Heart left ventricle (tissue), 13 donors: ENCODE results near the gene PELO.

Source experiments
- POLR2A ChIP-seq, 2 donors: fragments of 450-650 bp; IDR thresholded peaks; one replicate each; pipeline ENCODE4 v1.6.1; 2017; ENCODE audit warnings: antibody characterized with exemption in 2 of 2, mild to moderate bottlenecking in 2 of 2, moderate library complexity in 2 of 2
- TF ChIP-seq, protein P1 (sequence below), 12 donors: fragments of 200-600 bp; sonication (generic) in 4 of 12; IDR thresholded peaks; one replicate each; pipeline versions ENCODE4 v1.5.0 to v1.8.0; 2018 to 2022; ENCODE audit warnings: antibody characterized with exemption in 12 of 12, mild to moderate bottlenecking in 5 of 12
- donor health status: ischemic (EF 13 %, LVEDD 7.1; RV severe dilation, severe dysfunction).
- donor health status: DM: no; HTN: yes; CAD: no.
- donor health status: DM: no; HTN: no; CAD: no.
- donor health status: ischemic (EF 25% LVEDD 6.9; RV normal size, moderate dysfunction).
- donor health status: ischemic (EF 25% LVEDD 5.7; RV mildly dilated, moderate dysfunction).
- donor health status: ischemic (EF 35%, LVEDD 5.7; RV mildly dilated, moderate dysfunction).
- donor health status: nonischemic (EF 11% LVEDD 7.7; RV severe dilation, severe dysfunction).
- donor health status: DM: yes; HTN: yes; CAD: no.
- donor health status: PGD.
- donor health status: ischemic (EF 29% LVEDD 5.4; RV normal size, mild dysfunction).
- donor health status: nonischemic (EF 23%, LVEDD 6.1; RV moderate dilation, normal function).

- TF ChIP-seq, protein P1, sequence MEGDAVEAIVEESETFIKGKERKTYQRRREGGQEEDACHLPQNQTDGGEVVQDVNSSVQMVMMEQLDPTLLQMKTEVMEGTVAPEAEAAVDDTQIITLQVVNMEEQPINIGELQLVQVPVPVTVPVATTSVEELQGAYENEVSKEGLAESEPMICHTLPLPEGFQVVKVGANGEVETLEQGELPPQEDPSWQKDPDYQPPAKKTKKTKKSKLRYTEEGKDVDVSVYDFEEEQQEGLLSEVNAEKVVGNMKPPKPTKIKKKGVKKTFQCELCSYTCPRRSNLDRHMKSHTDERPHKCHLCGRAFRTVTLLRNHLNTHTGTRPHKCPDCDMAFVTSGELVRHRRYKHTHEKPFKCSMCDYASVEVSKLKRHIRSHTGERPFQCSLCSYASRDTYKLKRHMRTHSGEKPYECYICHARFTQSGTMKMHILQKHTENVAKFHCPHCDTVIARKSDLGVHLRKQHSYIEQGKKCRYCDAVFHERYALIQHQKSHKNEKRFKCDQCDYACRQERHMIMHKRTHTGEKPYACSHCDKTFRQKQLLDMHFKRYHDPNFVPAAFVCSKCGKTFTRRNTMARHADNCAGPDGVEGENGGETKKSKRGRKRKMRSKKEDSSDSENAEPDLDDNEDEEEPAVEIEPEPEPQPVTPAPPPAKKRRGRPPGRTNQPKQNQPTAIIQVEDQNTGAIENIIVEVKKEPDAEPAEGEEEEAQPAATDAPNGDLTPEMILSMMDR (IDR thresholded peaks at IDR 0.05), result no peak
- TF ChIP-seq POLR2A (IDR thresholded peaks at IDR 0.05), result no peak
Observed at GRCh38 chr5:52829664-52830063, 41.9 kb downstream of the PELO start.
